ENCODE measurements around the gene SFI1. TPM values are rescaled to one million over a fixed set of nuclear protein-coding genes. Genes with fewer than 3 reads are reported as not detected.

The SFI1 gene
- total RNA-seq, 1 donor from 2014 or later, result 17.9 TPM

GRCh38 chr22:31646186-31647019 lies 150.1 kb downstream of the SFI1 start:
- peak; percentile 98 for DNase-seq

DNA sequence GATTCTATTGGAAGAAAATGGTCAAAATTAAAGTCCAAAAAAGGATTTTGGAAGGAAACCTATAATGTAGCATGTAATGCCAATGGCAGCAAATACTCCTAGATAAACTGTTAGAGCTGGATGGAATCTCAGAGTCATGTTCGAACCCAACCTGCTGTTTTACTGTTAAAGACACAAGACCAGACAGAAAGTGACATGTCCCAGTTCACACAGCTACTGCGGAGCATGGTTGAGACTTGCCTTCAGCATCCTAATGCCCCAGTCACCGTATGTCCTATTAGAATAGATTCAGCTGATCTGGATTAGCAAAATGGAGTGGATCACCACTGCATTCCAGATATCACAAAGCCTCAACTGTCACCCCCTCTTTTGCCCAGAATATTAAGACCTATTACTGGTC lies 150.7 kb downstream of the SFI1 start:
- DNase-seq, result peak; percentile 21

DNA sequence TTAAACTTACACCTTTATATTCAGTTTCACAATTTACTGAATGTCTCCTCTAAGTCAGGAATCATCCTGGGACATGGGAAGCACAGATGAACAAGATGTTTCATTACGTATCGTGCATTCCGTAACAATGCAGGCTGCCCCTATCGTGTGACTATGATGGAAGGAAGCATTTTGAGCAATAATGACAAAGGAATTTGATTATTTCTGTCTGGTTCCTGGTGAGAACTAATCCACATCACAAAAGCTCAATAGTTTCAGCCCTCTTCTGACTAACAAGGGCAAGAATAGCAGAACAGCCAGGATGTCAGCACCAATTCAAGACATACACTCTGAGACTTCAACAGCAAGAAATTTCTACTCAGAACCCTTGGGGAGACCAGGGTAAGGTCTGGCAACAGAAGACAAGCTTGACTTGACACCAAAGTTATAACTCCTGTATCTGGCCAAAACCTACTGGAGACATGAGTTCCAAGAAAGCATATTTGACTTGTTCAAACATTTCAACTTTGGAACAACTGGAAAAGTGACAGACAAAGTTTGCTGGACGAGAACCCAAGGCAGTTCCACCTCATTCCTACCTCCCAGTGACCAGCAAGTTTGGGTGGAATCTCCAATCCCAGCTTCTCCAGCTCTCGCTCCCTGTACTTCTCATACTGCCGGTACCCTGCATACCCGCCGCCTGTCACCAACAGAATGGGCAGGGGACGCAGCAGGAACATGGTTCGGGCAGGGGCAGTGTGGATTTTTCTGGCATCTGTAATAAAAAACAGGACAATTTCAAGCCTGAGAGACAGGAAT lies 151.4 kb downstream of the SFI1 start:
- DNase-seq, result peak; percentile 81

DNA sequence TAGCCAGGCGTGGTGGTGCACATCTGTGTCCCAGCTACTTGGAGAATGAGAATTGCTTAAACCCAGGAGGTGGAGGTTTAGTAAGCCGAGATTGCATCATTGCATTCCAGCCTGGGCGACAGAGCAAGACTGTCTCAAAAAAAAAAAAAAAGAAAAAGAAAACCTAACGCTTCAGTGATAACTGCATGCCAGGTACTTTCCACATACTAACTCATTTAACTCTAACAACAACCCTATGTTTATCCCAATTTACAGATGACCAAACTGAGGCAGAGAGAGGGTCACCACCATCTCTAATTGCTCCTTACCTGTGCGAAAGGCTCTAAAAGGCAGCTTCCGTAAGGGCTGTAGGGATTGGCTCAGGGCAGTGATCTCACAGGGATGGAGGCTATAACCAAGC lies 154.1 kb downstream of the SFI1 start:
- no peak for DNase-seq

DNA sequence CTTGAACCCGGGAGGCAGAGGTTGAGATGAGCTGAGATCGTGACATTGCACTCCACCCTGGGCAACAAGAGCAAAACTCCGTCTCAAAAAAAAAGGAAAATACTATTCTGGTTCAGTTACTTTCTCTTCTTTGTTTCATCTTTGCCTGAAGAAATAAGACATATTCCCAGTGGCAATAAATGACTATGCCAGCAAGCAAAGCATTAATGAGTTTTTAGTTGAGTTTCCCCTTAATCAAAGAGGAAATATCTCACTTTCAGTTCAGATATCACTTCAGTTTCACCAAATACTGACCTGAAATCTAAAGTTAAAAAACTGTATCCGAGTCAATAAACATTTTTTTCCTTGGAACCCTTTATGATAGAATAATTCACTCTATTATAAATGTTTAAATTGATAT lies 155.3 kb downstream of the SFI1 start:
- DNase-seq, result no peak

GRCh38 chr22:31652088-31652487 lies 155.8 kb downstream of the SFI1 start:
- DNase-seq, result no peak

DNA sequence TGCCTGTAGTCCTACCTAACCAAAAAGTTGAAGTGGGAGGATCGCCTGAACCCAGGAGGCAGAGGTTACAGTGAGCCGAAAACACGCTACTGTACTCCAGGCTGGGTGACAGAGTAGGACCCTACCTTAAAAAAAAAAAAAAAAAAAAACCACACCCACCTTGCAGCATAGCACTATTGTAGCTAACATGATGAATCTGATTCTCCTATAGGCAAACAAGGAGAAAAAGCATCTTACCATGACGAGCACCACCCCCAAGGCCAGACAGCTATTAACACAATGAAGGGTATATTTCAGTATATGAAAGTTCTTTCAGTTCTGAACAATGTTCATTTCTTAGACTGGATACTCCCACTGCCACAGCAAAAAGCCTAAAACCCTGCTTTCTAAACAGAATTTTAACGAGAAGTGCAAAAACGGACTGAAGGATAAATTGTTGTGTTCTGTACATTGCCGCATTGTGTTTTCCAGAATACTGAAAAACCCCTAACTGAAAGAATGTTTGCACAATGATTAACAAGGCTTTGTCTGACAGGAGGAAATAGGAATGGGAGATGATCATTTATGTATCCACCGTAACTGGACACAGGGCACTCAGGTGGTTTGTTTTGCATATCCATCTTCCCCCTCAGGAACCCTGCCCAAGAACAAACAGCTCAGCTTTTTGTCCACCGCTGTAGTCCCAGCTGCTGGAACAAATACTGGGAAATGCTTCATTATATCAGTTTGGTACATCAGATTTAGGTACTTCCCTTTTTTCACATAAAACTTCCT lies 156.8 kb downstream of the SFI1 start:
- no peak for DNase-seq

DNA sequence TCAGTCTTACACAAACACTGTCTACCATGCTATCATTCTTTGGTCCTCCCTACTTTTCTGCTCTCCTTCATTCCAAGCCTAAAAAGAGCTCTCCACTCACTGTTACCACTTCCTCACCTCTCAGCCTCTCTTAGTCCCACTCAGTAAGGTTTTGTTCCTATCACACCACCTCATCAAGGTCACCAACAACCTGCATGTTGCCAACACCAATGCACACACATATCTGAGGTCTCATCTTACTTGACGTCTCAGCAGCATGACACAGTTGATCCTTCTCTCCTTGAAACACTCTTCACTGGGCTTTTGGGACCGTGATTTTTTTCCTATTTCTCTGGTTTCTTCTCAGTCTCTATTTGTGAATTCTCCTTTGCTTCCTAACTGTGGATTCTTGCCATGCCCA lies 157.6 kb downstream of the SFI1 start:
- DNase-seq, result no peak

- DNase-seq, result no peak
Observed at GRCh38 chr22:31654408-31654807, 158.1 kb downstream of the SFI1 start.

DNA sequence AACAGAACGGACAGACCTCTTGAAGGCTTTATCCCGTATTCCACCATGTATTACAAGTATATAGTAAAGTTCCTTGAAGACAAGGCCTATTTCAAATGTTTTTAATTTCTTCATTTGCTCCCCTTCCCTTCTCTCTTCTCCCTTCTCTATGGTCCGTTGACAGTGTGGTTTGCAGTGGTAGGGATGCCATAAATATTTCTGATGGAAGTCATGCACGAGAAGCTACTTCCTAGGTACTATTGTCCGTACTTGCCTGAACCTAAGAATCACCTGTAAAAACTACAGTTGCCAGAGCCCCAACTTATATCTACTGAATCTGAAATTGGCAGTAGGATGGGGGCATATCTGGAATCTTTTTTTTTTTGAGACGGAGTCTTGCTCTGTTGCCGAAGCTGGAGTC lies 162.9 kb downstream of the SFI1 start:
- DNase-seq, result no peak

DNA sequence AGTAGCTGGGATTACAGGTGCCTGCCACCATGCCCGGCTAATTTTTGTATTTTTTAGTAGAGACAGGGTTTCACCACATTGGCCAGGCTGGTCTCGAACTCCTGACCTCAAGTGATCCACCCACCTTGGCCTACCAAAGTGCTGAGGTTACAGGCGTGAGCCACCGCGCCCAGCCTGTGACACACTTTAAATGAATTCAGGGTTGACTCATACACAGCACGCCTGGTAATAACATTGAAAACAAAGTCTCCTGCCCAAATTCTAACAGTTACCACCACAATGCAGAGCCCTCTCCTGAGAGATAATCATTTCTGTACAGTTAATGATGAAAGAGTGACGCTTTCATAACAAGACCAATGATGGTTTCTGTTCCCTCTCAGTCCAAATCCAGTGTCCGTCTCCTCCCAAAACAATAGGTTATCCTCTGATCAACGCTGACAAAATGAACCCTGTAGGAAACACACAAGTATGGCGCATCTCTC lies 164.6 kb downstream of the SFI1 start:
- peak; percentile 65 for DNase-seq

DNA sequence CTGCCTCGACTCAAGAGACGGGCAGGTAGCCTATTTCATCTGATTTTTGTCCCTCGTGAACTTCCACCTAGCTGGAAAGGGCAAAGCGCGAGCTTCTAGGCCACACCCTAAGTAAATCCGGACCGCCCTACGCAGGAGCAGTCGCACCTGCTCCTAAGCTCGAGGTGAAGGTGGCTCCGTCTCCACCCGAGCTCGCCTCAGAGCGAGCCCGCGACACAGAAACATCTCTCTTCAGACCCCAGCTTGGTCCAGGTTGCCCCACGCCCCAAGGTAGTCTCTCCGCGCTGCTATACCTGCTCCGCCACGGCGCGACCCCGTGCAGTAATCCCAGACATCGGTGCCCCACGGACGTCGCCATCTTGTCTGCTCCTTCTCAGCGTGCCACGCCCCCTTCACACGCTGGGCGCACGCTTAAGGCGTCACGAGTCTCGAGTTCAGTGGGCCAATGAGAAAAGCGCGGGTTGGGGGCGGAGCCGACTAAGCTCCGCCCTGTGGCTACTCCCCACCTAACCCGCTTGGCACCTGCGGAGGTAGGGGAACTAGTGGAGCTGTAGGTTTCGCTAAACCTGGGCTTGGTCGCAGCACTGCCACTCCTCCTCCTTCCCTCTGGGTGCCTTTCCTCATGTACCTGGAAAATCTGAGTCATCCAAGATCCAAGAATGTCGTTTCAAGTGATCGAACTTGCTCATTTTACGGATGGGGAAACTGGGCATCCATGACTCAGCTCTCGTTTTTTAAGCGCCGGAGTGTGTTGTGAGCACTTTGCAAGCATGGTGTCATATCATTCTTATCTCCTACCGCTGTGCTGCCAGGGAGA lies 165.7 kb downstream of the SFI1 start, which contains the start of gene PISD:
PISD (minus strand) TSS at position 365 of the 817 bp plus-strand sequence; CDS start at position 358, 7 bp downstream.
- peak; percentile 98 for DNase-seq

- DNase-seq, result no peak
Observed at GRCh38 chr22:31662668-31663037, 166.3 kb downstream of the SFI1 start.

Other genes starting within 250 kb of the SFI1 start
- gene PIK3IP1, start 204.0 kb upstream of the SFI1 start, total RNA-seq, result 15.4 and 17.2 TPM in 2 replicates
- 17.0 and 20.3 TPM in 2 replicates for gene PATZ1, start 150.2 kb upstream of the SFI1 start, total RNA-seq
- gene DRG1, start 96.9 kb upstream of the SFI1 start, total RNA-seq, result 53.0 and 75.7 TPM in 2 replicates
- 10.4 and 11.2 TPM in 2 replicates for gene EIF4ENIF1, start 6.7 kb upstream of the SFI1 start, total RNA-seq
- gene PISD, start 165.7 kb downstream of the SFI1 start, total RNA-seq, result 52.6 and 58.3 TPM in 2 replicates